GM19452 (cell line): Measurements from ENCODE around the gene MDN1.
"Not testable (repeated sequence)": the region's sequence is repeated elsewhere in the genome, so short reads cannot be mapped to it uniquely, and the experiment has no call there.

Experiments
- ATAC-seq: cut with Tn5 transposase; IDR thresholded peaks from one replicate; pipeline ENCODE4 v1.9.1; 2021; ENCODE audit not compliant: unreplicated experiment

The MDN1 gene, protein sequence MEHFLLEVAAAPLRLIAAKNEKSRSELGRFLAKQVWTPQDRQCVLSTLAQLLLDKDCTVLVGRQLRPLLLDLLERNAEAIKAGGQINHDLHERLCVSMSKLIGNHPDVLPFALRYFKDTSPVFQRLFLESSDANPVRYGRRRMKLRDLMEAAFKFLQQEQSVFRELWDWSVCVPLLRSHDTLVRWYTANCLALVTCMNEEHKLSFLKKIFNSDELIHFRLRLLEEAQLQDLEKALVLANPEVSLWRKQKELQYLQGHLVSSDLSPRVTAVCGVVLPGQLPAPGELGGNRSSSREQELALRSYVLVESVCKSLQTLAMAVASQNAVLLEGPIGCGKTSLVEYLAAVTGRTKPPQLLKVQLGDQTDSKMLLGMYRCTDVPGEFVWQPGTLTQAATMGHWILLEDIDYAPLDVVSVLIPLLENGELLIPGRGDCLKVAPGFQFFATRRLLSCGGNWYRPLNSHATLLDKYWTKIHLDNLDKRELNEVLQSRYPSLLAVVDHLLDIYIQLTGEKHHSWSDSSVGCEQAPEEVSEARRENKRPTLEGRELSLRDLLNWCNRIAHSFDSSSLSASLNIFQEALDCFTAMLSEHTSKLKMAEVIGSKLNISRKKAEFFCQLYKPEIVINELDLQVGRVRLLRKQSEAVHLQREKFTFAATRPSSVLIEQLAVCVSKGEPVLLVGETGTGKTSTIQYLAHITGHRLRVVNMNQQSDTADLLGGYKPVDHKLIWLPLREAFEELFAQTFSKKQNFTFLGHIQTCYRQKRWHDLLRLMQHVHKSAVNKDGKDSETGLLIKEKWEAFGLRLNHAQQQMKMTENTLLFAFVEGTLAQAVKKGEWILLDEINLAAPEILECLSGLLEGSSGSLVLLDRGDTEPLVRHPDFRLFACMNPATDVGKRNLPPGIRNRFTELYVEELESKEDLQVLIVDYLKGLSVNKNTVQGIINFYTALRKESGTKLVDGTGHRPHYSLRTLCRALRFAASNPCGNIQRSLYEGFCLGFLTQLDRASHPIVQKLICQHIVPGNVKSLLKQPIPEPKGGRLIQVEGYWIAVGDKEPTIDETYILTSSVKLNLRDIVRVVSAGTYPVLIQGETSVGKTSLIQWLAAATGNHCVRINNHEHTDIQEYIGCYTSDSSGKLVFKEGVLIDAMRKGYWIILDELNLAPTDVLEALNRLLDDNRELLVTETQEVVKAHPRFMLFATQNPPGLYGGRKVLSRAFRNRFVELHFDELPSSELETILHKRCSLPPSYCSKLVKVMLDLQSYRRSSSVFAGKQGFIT (N-terminal part only)

DNA sequence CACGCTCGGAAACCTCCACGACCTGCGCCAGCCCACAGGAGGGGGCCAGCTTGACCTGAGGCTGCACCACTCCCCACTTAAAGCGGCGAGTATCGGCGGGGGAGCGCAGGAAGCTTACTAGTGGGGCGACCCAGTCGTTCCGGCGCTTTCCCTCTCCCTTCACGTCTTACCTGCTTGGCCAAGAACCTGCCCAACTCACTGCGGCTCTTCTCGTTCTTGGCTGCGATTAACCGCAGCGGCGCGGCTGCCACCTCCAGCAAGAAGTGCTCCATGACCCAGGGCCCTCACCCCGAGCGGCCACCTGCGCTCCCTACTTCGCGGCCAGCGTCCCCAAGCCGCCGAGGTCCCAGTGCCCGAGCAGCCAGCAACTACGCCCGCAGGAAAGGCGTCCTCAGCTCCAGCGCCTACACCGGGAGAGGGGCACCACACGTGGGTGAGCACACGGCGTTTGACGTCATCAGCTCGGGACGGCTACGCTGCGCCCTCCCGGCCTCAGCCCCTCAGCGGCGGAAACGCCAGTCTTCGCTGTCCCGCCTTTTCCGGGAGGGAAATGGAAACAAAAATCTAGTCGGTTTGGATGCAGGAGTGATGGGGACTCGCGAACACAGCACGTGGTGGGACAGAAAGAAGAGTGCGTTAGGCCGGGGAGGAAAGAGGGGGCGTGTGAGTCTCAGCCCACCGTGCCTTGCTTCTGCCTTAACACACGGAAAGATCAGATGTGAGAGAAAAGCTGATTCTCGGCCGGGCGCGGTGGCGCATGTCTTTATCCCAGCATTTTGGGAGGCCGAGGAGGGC, at the start of gene MDN1:
TSS of gene MDN1 (minus strand) at position 459 of the 795 bp plus-strand sequence. CDS start at position 272, 187 bp downstream.
- ATAC-seq = peak; percentile 97

DNA sequence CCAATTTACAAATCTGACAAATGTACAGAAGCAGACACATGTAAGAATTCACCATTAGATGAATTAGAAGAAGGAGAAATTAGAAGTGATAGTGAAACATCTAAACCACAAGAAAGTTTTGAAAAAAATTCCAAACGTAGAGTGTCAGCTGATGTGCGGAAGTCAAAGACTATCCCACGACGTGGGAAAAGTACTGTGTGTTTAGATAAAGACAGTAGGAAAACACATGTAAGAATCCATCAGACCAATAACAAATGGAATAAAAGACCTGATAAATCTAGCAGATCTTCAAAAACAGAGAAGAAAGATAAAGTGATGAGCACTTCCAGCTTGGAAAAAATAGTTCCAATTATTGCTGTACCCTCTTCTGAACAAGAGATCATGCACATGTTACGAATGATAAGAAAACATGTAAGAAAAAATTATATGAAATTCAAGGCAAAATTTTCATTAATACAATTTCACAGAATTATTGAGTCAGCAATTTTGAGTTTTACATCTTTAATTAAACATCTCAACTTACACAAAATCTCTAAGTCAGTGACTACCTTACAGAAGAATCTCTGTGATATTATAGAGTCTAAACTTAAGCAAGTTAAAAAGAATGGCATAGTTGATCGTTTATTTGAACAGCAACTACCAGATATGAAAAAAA, 46.6 kb upstream of the MDN1 start:
- ATAC-seq = no peak

DNA sequence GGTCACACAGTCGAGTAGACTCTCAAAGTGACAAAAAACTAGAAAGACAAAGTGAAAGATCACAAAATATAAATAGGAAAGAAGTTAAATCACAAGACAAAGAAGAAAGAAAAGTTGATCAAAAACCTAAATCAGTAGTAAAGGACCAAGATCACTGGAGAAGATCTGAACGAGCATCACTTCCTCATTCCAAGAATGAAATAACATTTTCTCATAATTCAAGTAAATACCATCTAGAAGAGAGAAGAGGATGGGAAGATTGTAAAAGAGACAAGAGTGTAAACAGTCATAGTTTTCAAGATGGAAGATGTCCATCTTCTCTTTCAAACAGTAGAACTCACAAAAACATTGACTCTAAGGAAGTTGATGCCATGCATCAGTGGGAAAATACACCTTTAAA, 43.1 kb upstream of the MDN1 start:
- ATAC-seq = peak; percentile 10

DNA sequence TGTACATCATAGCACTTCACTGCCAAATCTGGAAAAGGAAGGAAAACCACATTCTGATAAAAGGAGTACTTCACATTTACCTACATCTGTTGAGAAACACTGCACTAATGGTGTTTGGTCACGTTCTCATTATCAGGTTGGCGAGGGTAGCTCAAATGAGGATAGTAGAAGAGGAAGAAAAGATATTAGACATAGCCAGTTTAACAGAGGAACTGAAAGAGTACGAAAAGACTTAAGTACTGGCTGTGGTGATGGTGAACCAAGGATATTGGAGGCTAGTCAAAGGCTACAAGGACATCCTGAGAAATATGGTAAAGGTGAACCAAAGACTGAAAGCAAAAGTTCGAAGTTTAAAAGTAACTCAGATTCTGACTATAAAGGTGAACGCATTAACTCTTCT, 42.7 kb upstream of the MDN1 start:
- ATAC-seq = peak; percentile 71

GRCh38 chr6:89859744-89860143, 40.1 kb upstream of the MDN1 start:
- peak; percentile 54 for ATAC-seq

DNA sequence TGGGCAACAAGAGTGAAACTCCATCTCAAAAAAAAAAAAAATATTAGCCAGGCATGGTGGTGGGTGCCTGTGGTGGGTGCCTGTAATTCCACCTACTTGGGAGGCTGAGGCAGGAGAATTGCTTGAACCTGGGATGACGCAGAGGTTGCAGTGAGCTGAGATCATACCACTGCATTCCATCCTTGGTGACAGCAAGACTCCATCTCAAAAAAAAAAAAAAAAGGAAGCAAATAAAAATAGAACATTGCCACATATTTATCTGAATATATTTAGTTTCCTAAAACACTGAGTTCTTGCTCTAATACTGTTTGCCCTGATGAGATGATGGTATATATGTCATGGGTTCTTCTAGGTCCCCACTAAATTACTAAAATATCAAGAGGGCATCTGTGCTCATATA, 38.4 kb upstream of the MDN1 start:
- ATAC-seq = no peak

DNA sequence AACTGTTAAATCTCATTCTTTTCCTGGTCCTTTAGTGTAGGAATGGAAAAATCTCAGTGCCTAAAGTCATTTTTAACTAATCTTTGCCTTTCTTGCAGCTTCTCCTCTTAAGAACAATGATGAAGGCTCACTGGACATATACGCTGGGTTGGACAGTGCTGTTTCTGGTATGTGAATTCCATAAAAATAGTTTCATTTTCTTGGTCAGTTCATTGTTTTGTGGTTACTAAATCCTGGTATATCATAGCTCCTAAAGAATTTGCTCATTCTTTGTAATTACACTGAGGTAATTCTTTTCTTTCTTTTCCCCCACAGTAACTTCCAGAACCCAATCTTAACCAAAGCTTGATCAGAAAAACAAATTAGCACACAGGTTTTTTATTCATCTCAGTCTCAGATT, 33.5 kb upstream of the MDN1 start:
- ATAC-seq = no peak

GRCh38 chr6:89847513-89847912, 27.9 kb upstream of the MDN1 start:
- ATAC-seq = not testable (repeated sequence)

- no peak for ATAC-seq
Measured at GRCh38 chr6:89843070-89843469, 23.5 kb upstream of the MDN1 start.

DNA sequence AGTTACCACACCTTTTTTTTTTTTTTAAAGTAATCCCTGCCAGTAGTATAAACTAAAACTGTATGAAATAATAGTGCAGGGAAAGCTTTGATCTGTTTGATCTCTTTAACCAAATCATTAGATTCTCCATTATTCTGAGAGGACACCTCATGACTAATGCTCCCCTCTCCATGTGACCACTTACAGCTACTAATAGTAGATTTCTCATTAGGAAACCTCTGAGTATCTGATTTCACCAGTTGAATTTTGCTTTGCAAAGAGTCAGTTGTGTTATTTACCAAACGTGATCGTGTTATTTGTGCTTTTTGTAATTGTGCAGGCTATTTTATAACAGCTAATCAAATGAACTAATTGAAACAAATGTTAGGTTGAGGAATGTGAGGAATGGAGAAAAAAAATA, 22.6 kb upstream of the MDN1 start:
- no peak for ATAC-seq

GRCh38 chr6:89840538-89840937, 20.9 kb upstream of the MDN1 start:
- no peak for ATAC-seq

GRCh38 chr6:89836639-89837222, 17.1 kb upstream of the MDN1 start:
- ATAC-seq = no peak

DNA sequence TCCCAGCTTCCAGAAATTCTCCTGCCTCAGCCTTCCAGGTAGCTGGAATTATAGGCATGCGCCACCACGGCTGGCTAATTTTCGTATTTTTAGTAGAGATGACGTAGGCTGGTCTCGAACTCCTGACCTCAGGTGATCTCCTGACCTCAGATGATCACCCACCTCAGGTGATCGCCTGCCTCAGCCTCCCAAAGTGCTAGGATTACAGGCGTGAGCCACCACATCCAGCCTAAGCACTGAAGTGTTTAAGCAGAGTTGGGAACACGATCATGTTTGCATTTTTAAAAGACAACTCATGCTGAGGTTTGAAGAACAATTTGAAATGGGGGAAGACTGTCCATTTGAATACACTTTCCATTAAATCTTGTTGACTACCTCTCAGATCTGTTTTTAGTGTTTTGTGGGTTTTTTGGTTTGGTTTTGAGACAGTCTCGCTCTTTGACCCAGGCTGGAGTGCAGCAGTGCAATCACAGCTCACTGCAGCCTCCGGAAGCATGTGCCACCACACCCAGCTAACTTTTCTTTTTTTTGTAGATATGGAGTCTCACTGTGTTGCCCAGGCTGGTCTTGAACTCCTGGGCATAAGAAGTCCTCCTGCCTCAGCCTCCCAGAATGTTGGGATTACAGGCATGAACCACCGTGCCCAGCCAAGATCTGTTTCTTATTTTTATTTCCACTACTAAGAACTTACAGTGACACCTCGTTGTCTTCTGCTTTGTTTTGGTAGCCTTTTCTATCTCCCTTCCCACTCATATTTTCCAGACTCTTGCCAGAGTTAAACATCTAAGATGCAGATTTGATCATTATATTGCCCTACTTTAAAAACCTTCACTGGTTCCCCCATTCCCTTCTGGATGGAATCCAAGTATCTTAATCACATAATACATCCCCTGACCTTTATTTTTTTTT, 15.5 kb upstream of the MDN1 start:
- peak; percentile 96 for ATAC-seq

GRCh38 chr6:89830170-89830809, 10.7 kb upstream of the MDN1 start:
- no peak for ATAC-seq

- ATAC-seq = peak; percentile 97
Measured at GRCh38 chr6:89829472-89830169, 10.0 kb upstream of the MDN1 start, which contains the start of gene CASP8AP2. Gene CASP8AP2 (plus strand): TSS chr6:89829880.

DNA sequence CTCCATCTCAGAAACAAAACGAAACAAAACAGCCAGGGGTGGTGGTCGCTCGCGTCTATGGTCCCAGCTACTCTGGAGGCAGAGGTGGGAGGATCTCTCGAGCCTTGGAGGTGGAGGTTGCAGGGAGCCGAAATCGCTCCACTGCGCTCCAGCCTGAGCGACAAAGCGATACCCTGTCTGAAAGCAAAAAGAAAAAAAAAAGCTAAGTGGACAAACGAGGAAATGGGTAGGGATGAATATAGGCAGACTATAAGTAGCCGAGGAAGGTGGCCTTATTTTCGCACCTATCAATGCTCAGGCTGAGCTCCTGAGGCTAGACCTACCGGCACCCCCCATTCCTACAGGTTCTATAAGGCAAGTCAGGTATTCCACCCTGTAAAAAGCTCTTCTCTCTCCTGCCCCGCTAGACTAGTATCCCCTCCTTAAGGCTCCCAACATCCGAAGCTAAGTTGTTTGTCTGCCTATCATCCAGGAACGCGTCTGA, 9.4 kb upstream of the MDN1 start:
- ATAC-seq = peak; percentile 36

- not testable (repeated sequence) for ATAC-seq
Measured at GRCh38 chr6:89828475-89828987, 8.9 kb upstream of the MDN1 start.
